Loucy (cell line): ENCODE data around the gene DLGAP4.

Source experiments
- CTCF ChIP-seq: fragments of 200-600 bp; sonication (generic); conservative IDR thresholded peaks from 2 replicates; pipeline ENCODE4 v1.5.1; 2014; ENCODE audit warnings: mild to moderate bottlenecking, antibody characterized with exemption, low read length
- EZH2phosphoT487 ChIP-seq: fragments of 200-600 bp; IDR thresholded peaks from 2 replicates; pipeline ENCODE4 v1.6.1; 2018; ENCODE audit warnings: antibody characterized with exemption, mild to moderate bottlenecking, moderate library complexity, borderline replicate concordance

GRCh38 chr20:36337886-36338285 lies 31.7 kb downstream of the DLGAP4 start:
- TF ChIP-seq CTCF = no peak
- TF ChIP-seq EZH2phosphoT487 = no peak
